ENCODE measurements around the gene UCHL1. TPM values are rescaled to one million over a fixed set of nuclear protein-coding genes. Genes with fewer than 3 reads are reported as not detected.

UCHL1 gene
- 2.1 TPM for total RNA-seq

- ATAC-seq: peak; percentile 10
These were observed at the start of gene UCHL1 for GRCh38 chr4:41256740-41257256. TSS of gene UCHL1 (plus strand) at chr4:41256928. CDS start at chr4:41256977, 49 bp downstream.

GRCh38 chr4:41207291-41207831 is 49.4 kb upstream of the UCHL1 start:
- no peak for ATAC-seq

GRCh38 chr4:41209187-41209586 is 47.5 kb upstream of the UCHL1 start:
- no peak for ATAC-seq

GRCh38 chr4:41209901-41210300 is 46.8 kb upstream of the UCHL1 start:
- no peak for ATAC-seq

- ATAC-seq: no peak
These were observed 44.6 kb upstream of the UCHL1 start for GRCh38 chr4:41211951-41212615.

- ATAC-seq: no peak
These were observed 44.0 kb upstream of the UCHL1 start for GRCh38 chr4:41212616-41213203.

- ATAC-seq: peak; percentile 1
These were observed 43.0 kb upstream of the UCHL1 start for GRCh38 chr4:41213625-41214135.

- ATAC-seq: peak; percentile 94
These were observed 42.4 kb upstream of the UCHL1 start, which contains the start of gene APBB2 for GRCh38 chr4:41214136-41214824. TSS of gene APBB2 (minus strand) at chr4:41214542. CDS start at chr4:41033254, 181,288 bp downstream.

- no peak for ATAC-seq
These were observed 41.9 kb upstream of the UCHL1 start for GRCh38 chr4:41214825-41215146.

GRCh38 chr4:41215155-41215554 is 41.6 kb upstream of the UCHL1 start:
- ATAC-seq: no peak

- ATAC-seq: no peak
These were observed 40.8 kb upstream of the UCHL1 start for GRCh38 chr4:41215969-41216293.

GRCh38 chr4:41216294-41217019 is 40.3 kb upstream of the UCHL1 start:
- ATAC-seq: peak; percentile 68

- ATAC-seq: no peak
These were observed 39.8 kb upstream of the UCHL1 start for GRCh38 chr4:41217020-41217333.

GRCh38 chr4:41217374-41217773 is 39.4 kb upstream of the UCHL1 start:
- no peak for ATAC-seq

GRCh38 chr4:41218703-41219102 is 38.0 kb upstream of the UCHL1 start:
- no peak for ATAC-seq

GRCh38 chr4:41219421-41219950 is 37.2 kb upstream of the UCHL1 start:
- ATAC-seq: no peak

GRCh38 chr4:41221850-41222645 is 34.7 kb upstream of the UCHL1 start:
- no peak for ATAC-seq

- no peak for ATAC-seq
These were observed 28.8 kb upstream of the UCHL1 start for GRCh38 chr4:41227902-41228301.

- ATAC-seq: no peak
These were observed 24.3 kb upstream of the UCHL1 start for GRCh38 chr4:41232406-41232805.

- no peak for ATAC-seq
These were observed 23.9 kb upstream of the UCHL1 start for GRCh38 chr4:41232856-41233255.

GRCh38 chr4:41236032-41236431 is 20.7 kb upstream of the UCHL1 start:
- ATAC-seq: no peak

- no peak for ATAC-seq
These were observed 20.2 kb upstream of the UCHL1 start for GRCh38 chr4:41236508-41236907.
